ENCODE measurements around the gene ZNF692.

The ZNF692 gene

DNA sequence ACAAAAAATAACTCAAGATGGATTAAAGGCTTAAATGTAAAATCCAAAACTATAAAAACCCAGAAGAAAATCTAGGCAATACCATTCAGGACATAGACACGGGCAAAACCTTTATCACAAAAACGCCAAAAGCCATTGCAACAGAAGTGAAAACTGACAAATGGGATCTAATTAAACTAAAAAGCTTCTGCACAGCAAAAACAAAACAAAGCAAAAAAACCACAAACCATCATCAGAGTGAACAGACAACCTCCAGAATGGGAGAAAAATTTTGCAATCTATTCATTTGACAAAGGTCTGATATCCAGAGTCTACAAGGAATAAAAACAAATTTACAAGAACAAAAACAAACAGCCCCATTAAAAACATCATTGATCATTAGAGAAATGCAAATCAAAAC lies 42.7 kb upstream of the ZNF692 start:
- TF ChIP-seq, protein P1, sequence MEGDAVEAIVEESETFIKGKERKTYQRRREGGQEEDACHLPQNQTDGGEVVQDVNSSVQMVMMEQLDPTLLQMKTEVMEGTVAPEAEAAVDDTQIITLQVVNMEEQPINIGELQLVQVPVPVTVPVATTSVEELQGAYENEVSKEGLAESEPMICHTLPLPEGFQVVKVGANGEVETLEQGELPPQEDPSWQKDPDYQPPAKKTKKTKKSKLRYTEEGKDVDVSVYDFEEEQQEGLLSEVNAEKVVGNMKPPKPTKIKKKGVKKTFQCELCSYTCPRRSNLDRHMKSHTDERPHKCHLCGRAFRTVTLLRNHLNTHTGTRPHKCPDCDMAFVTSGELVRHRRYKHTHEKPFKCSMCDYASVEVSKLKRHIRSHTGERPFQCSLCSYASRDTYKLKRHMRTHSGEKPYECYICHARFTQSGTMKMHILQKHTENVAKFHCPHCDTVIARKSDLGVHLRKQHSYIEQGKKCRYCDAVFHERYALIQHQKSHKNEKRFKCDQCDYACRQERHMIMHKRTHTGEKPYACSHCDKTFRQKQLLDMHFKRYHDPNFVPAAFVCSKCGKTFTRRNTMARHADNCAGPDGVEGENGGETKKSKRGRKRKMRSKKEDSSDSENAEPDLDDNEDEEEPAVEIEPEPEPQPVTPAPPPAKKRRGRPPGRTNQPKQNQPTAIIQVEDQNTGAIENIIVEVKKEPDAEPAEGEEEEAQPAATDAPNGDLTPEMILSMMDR (IDR thresholded peaks at IDR 0.05; ENCODE audit: low read depth, low read length, missing control alignments), result no peak
- no peak overlapping the region for H3K4me3 ChIP-seq (ENCODE audit: low read depth, low read length)
- no peak for DNase-seq (ENCODE audit: low read depth)
- in situ Hi-C loops (cut with HindIII; ENCODE audit: low sequenced_read_pairs), result no loop called here

DNA sequence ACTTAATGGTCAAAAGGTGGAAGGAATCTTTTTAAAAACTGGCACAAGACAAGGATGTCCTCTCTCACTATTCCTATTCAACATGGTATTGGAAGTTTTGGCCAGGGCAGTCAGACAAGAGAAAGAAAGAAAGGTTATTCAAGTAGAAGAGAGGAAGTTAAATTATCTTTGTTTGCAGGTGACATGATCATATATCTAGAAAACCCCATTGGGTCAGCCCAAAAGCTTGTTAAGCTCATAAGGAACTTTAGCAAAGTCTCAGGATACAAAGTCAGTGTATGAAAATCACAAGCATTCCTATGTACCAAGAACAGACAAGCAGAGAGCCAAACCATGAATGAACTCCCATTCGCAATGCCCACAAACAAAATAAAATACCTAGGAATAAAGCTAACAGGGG lies 41.8 kb upstream of the ZNF692 start:
- TF ChIP-seq, protein P1 (IDR thresholded peaks at IDR 0.05; ENCODE audit: low read depth, low read length, missing control alignments), result no peak
- in situ Hi-C loops (cut with HindIII; ENCODE audit: low sequenced_read_pairs), result no loop called here
- no peak overlapping the region for H3K4me3 ChIP-seq (ENCODE audit: low read depth, low read length)
- DNase-seq (ENCODE audit: low read depth), result no peak

DNA sequence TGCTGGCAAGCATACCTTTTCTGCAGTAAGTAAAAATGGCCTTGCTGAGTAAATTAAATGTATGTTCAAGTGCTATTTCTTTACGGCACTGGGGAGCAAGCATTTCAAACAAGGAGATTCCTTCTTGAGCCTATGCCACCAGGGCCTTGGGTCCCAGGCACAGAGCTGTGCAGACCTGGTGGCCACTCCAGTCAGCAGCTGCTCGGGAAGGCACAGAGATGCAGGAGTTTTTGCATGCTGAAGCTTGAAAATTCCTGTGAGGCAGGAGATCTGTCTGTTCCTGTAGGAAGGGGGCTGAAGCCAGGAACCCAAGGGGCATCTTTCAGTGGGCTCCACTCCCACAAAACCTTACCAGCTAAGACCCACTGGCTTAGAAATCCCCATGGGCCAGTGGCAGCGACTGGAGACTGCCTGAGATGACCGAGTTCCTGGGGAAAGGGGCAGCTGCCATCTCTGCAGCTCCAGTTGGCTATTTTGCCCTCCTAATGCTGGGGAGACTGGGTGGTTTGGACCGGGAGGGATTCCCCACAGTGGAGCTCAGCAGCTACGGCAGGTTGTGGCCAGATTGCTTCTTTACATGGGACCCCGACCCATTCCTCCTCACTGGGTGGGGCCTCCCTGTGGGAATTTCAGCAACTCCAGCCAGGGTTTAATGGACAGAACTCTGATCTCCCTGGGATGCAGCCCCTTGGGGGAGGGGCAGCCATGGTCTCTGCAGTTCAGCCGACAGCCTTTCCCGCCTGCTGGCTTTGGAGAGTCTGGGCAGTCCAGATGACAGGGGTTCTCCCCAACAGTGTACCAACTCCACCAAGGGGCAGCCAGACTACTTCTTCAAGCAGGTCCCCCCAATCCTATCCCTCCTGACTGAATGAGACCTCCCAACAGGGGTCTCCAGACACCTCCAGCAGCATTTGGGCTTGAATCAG lies 38.8 kb upstream of the ZNF692 start:
- TF ChIP-seq, protein P1 (IDR thresholded peaks at IDR 0.05; ENCODE audit: low read depth, low read length, missing control alignments), result no peak
- in situ Hi-C loops (cut with HindIII; ENCODE audit: low sequenced_read_pairs), result no loop called here
- DNase-seq (ENCODE audit: low read depth), result no peak
- H3K4me3 ChIP-seq (ENCODE audit: low read depth, low read length), result no peak overlapping the region

DNA sequence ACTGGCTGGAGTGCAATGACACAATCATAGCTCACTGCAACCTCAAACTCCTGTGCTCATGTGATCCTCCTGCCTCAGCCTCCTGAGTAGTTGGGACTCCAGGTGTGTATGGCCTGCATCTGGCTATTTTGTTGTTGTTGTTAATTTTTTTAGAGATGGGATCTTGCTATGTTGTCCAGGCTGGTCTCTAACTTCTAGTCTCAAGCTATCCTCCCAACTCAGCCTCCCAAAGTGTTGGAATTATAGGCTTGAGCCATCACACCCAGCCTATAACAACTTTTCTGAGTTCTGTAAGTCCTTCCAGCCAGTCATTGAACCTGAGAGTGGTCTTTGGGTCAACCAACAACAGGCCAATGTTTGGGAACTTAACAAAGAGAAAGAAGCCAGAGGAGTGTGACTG lies 36.0 kb upstream of the ZNF692 start:
- TF ChIP-seq, protein P1 (IDR thresholded peaks at IDR 0.05; ENCODE audit: low read depth, low read length, missing control alignments), result no peak
- in situ Hi-C loops (cut with HindIII; ENCODE audit: low sequenced_read_pairs), result no loop called here
- H3K4me3 ChIP-seq (ENCODE audit: low read depth, low read length), result no peak overlapping the region
- DNase-seq (ENCODE audit: low read depth), result no peak

DNA sequence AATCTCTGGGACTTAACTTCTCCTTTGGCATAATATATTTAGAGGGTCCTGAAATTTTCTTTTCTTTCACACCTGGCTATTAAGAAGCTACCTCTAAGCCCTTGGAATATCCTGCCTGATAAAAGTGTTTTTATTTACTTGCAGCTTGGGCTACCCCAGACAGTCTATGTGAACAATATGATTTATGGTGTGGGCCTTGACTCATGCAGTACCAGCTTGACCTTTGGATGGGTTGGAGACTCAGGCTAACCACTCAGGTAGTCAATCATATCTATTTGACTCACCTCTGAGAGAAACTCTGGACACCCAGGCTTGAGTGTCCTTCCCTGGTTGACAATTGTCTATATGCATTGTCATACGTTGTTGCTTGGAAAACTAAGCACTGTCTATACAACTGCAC lies 33.7 kb upstream of the ZNF692 start:
- no peak for DNase-seq (ENCODE audit: low read depth)
- in situ Hi-C loops (cut with HindIII; ENCODE audit: low sequenced_read_pairs), result no loop called here
- TF ChIP-seq, protein P1 (IDR thresholded peaks at IDR 0.05; ENCODE audit: low read depth, low read length, missing control alignments), result no peak
- no peak overlapping the region for H3K4me3 ChIP-seq (ENCODE audit: low read depth, low read length)

DNA sequence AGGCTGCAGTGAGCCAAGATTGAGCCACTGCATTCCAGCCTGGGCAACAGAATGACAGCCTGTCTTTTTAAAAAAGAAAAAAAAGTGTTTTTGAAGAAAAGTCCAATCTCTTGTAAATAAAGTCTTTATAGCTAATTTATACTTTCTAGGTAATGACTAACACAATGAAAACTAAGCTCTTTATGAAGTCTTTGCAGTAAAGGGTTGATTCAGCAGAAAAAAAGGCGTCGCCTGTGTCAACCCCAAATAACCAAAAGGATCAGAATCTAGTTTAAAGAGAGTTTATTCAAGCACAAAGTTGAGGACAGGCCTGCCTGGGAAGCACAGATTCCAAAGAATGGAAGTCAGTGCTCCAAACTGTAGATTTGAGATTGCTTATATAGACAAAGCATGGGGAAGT lies 32.9 kb upstream of the ZNF692 start:
- TF ChIP-seq, protein P1 (IDR thresholded peaks at IDR 0.05; ENCODE audit: low read depth, low read length, missing control alignments), result no peak
- no peak overlapping the region for H3K4me3 ChIP-seq (ENCODE audit: low read depth, low read length)
- no peak for DNase-seq (ENCODE audit: low read depth)
- in situ Hi-C loops (cut with HindIII; ENCODE audit: low sequenced_read_pairs), result no loop called here
